ENCODE measurements around the gene ITPR3.
A peak's percentile ranks its signal among the peaks of the same experiment; 100 is the strongest.

ITPR3 gene

DNA sequence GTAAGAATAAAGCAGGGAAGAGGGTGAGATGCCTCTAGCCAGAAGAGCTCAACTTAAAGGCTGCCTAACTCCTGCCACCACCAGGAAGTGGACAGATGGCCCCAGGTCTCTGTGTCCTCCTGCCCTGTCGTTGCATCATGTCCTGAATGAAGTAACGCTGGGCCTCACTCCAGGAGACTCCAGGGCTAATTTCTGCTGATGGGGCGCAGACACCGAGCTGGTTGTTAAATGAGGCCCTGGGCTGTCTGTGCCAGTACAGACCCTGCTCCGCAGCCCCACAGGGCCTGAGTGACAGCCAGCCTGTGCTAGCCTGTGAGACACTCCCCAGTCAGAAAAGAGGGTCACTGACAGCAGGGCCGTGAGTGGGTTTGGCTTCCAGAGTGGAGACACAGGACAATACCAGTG, 119.1 kb downstream of the ITPR3 start:
- TF ChIP-seq, protein P1, sequence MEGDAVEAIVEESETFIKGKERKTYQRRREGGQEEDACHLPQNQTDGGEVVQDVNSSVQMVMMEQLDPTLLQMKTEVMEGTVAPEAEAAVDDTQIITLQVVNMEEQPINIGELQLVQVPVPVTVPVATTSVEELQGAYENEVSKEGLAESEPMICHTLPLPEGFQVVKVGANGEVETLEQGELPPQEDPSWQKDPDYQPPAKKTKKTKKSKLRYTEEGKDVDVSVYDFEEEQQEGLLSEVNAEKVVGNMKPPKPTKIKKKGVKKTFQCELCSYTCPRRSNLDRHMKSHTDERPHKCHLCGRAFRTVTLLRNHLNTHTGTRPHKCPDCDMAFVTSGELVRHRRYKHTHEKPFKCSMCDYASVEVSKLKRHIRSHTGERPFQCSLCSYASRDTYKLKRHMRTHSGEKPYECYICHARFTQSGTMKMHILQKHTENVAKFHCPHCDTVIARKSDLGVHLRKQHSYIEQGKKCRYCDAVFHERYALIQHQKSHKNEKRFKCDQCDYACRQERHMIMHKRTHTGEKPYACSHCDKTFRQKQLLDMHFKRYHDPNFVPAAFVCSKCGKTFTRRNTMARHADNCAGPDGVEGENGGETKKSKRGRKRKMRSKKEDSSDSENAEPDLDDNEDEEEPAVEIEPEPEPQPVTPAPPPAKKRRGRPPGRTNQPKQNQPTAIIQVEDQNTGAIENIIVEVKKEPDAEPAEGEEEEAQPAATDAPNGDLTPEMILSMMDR (conservative IDR thresholded peaks at IDR 0.05): no peak
- no peak for TF ChIP-seq ZFX (IDR thresholded peaks at IDR 0.05)
- peak overlapping the region; percentile 9 for H3K27ac ChIP-seq

- TF ChIP-seq ZFX (IDR thresholded peaks at IDR 0.05): no peak
- TF ChIP-seq, protein P1 (conservative IDR thresholded peaks at IDR 0.05): no peak
- peak overlapping the region; percentile 9; the same call in 1 of the 2 replicates for H3K27ac ChIP-seq
Observed at GRCh38 chr6:33740794-33741193, 119.7 kb downstream of the ITPR3 start.

GRCh38 chr6:33742092-33742491, 121.0 kb downstream of the ITPR3 start:
- TF ChIP-seq, protein P1 (conservative IDR thresholded peaks at IDR 0.05): no peak
- no peak for TF ChIP-seq ZFX (IDR thresholded peaks at IDR 0.05)
- no peak overlapping the region for H3K27ac ChIP-seq

- TF ChIP-seq, protein P1 (conservative IDR thresholded peaks at IDR 0.05): no peak
- no peak for TF ChIP-seq ZFX (IDR thresholded peaks at IDR 0.05)
- H3K27ac ChIP-seq: no peak overlapping the region
Observed at GRCh38 chr6:33742837-33743236, 121.7 kb downstream of the ITPR3 start.

GRCh38 chr6:33744001-33744848, 123.1 kb downstream of the ITPR3 start:
- no peak for TF ChIP-seq ZFX (IDR thresholded peaks at IDR 0.05)
- TF ChIP-seq, protein P1 (conservative IDR thresholded peaks at IDR 0.05): peak; percentile 98

GRCh38 chr6:33744895-33745546, 123.9 kb downstream of the ITPR3 start:
- TF ChIP-seq ZFX (IDR thresholded peaks at IDR 0.05): no peak
- TF ChIP-seq, protein P1 (conservative IDR thresholded peaks at IDR 0.05): no peak
- H3K27ac ChIP-seq: peak overlapping the region; percentile 30

More at GRCh38 chr6:33744001-33744848, 123.1 kb downstream of the ITPR3 start:
- H3K27ac ChIP-seq: peak overlapping the region; percentile 30

- H3K27ac ChIP-seq: peak overlapping the region; percentile 30; the same call in 1 of the 2 replicates
- TF ChIP-seq ZFX (IDR thresholded peaks at IDR 0.05): no peak
- TF ChIP-seq, protein P1 (conservative IDR thresholded peaks at IDR 0.05): no peak
Observed at GRCh38 chr6:33745548-33745947, 124.4 kb downstream of the ITPR3 start.

All from C4-2B (cell line).